Neutrophil (primary cell): ENCODE measurements around the gene CHEK1.

Experiments
- H3K27ac ChIP-seq: fragments of 200-600 bp; sonication (generic); 2 replicates; pipeline ENCODE4 v1.5.1; 2016; ENCODE audit warnings: mild to moderate bottlenecking, moderate library complexity
- H3K27me3 ChIP-seq: fragments of 200-600 bp; sonication (generic); 2 replicates; pipeline ENCODE4 v1.6.0; 2016; ENCODE audit warnings: mild to moderate bottlenecking
- H3K36me3 ChIP-seq: fragments of 200-600 bp; sonication (generic); 2 replicates; pipeline ENCODE4 v1.5.1; 2017
- H3K4me1 ChIP-seq, 2 experiments: fragments of 200-600 bp in 1 of 2; sonication (generic) in 1 of 2; 1 replicate in 1 of 2; 2 replicates in 1 of 2; pipeline versions ENCODE4 v1.5.1 to v1.6.1; 2013 to 2016; ENCODE audit warnings: low read depth in 1 of 2, low read length in 1 of 2, mild to moderate bottlenecking in 1 of 2, moderate library complexity in 1 of 2; ENCODE audit not compliant: control insufficient read depth in 1 of 2, insufficient read depth in 1 of 2
- H3K4me3 ChIP-seq, 2 experiments: fragments of 200-600 bp in 1 of 2; sonication (generic) in 1 of 2; 1 replicate in 1 of 2; 2 replicates in 1 of 2; pipeline ENCODE4 v1.5.1; 2013 to 2016; ENCODE audit warnings: low read depth in 1 of 2, low read length in 1 of 2, mild to moderate bottlenecking in 1 of 2, moderate library complexity in 1 of 2
- H3K9me3 ChIP-seq: fragments of 200-600 bp; sonication (generic); 2 replicates; pipeline ENCODE4 v1.5.1; 2016
- TF ChIP-seq, protein P1 (sequence below): fragments of 200-600 bp; sonication (generic); IDR thresholded peaks from 2 replicates; pipeline ENCODE4 v1.5.1; 2016; ENCODE audit warnings: antibody characterized with exemption

CHEK1 gene

DNA sequence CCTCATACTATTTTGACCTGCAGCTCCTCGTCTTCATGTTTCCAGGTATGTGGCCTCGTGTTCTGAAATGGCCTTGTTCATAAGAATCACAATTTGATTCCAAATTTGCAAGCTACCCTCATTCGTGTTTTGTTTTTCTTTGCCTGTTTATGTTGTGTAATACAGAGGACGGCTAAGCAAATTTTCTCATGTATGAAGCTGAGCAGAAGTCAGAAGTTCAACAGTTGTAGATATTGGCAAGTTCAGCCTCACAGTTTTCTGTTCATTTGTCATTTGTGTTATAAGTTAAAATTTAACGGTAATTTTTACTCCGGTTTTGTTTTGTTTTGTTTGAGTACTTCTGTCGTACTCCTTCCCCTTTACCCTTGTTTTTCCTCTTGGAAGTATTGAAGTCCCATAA is 15.4 kb upstream of the CHEK1 start:
- Histone ChIP-seq H3K36me3 (peaks cover 99% of the 10 kb centered on the region), H3K4me3 (no peak overlapping the region), H3K27ac (no peak overlapping the region), H3K9me3 (no peaks in the 10 kb centered on the region), H3K27me3 (no peaks in the 10 kb centered on the region), H3K4me1 (no peaks in the 10 kb centered on the region)
- TF ChIP-seq, protein P1, sequence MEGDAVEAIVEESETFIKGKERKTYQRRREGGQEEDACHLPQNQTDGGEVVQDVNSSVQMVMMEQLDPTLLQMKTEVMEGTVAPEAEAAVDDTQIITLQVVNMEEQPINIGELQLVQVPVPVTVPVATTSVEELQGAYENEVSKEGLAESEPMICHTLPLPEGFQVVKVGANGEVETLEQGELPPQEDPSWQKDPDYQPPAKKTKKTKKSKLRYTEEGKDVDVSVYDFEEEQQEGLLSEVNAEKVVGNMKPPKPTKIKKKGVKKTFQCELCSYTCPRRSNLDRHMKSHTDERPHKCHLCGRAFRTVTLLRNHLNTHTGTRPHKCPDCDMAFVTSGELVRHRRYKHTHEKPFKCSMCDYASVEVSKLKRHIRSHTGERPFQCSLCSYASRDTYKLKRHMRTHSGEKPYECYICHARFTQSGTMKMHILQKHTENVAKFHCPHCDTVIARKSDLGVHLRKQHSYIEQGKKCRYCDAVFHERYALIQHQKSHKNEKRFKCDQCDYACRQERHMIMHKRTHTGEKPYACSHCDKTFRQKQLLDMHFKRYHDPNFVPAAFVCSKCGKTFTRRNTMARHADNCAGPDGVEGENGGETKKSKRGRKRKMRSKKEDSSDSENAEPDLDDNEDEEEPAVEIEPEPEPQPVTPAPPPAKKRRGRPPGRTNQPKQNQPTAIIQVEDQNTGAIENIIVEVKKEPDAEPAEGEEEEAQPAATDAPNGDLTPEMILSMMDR: no peak

DNA sequence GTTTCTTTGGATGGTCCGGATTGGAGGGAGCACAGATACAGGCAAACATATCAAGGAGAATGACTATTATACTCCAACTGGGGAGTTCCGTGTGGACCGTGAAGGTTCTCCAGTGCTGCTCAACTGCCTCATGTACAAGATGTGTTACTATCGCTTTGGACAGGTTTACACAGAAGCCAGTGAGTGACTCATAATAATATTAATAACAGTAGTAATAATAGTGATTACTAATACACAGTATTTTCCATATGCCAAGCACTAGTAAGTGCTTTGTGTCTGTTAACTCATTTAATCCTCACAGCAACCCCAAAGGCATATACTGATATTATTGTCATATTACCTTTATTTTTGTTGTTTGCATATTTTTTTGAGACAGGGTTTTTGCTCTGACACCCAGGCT is 6.6 kb upstream of the CHEK1 start:
- H3K36me3 ChIP-seq: peaks cover 88% of the 10 kb centered on the region
- H3K27me3 ChIP-seq: no peaks in the 10 kb centered on the region
- no peak overlapping the region for H3K4me3 ChIP-seq
- H3K27ac ChIP-seq: no peak overlapping the region
- TF ChIP-seq, protein P1: no peak
- no peaks in the 10 kb centered on the region for H3K4me1 ChIP-seq
- no peaks in the 10 kb centered on the region for H3K9me3 ChIP-seq

DNA sequence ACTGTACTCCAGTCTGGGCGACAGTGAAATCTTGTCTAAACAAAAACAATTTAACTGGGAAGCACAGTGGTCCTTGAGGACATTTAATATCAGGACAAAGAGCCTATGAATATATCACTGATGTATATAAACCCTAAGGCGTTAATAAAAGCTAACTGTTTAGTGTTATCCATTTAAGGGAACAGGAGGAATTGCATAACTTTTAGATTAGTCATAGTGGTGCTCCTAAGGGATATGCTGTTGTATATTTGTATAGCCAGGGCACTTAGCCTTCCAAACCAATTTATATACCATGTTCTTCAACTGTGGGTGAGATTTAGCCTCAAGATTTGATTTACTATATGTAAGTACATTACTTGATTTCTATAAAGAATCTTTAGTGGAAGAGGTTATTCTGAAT is 3.0 kb upstream of the CHEK1 start:
- H3K9me3 ChIP-seq: no peaks in the 10 kb centered on the region

DNA sequence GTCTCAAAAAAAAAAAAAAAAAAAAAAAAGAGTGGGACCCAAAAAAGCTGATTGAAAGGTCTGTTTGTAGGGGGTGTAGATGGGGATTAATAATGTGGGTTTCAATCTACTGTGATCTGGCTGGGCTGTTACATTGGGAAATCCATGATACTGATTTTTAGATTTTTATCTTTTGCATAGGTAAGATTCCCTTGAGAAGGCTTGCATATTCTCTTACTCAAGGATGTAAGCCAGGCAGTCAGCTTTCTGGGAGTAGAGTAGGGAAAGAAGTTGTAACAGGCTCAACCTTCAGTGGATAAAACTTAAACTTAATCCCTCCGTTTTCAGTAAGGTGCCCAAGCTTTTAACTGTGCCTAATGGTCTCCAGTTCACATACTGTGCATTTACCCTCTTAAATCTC is 1.9 kb upstream of the CHEK1 start:
- TF ChIP-seq, protein P1: no peak
- Histone ChIP-seq H3K27ac (no peak overlapping the region), H3K9me3 (no peaks in the 10 kb centered on the region), H3K4me1 (peaks cover 15 to 22% of the 10 kb centered on the region in 2 experiments), H3K27me3 (no peaks in the 10 kb centered on the region), H3K4me3 (no peak overlapping the region), H3K36me3 (peaks cover 41% of the 10 kb centered on the region)

More for the DNA sequence above, 3.0 kb upstream of the CHEK1 start:
- H3K4me1 ChIP-seq: peaks cover 15 to 20% of the 10 kb centered on the region in 2 experiments
- H3K36me3 ChIP-seq: peaks cover 52% of the 10 kb centered on the region
- no peak overlapping the region for H3K4me3 ChIP-seq
- no peak overlapping the region for H3K27ac ChIP-seq
- H3K27me3 ChIP-seq: no peaks in the 10 kb centered on the region
- TF ChIP-seq, protein P1: no peak

DNA sequence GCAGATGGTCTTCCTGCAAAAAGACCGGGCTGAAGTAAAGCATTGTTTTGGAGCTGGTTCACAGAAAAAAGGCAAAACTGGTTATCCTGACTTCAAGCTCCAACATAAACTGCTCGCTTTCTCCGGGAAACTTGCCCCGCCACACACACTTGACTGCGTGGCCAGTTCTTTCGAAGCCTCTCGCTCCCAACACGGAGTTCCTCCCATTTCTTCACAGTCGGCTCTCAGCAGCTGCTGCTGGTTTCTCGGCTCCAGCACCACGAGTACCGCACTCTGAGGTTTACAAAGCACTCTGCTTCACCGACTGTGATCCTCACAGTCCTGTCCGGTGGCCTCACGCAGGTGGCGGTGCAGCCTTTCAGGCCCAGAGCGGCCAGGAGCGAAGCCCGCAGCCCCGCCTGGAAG is 264 bp downstream of the CHEK1 start:
- H3K4me1 ChIP-seq: peaks cover 15 to 22% of the 10 kb centered on the region in 2 experiments
- TF ChIP-seq, protein P1: no peak
- H3K9me3 ChIP-seq: no peaks in the 10 kb centered on the region
- H3K4me3 ChIP-seq: peak overlapping the region; percentile 73 to 93
- H3K36me3 ChIP-seq: peaks cover 19% of the 10 kb centered on the region
- H3K27me3 ChIP-seq: no peaks in the 10 kb centered on the region
- H3K27ac ChIP-seq: peak overlapping the region; percentile 76
